ENCODE data around the gene SCUBE3. TPM values are rescaled to one million over a fixed set of nuclear protein-coding genes. Genes with fewer than 3 reads are reported as not detected.

Gene SCUBE3
- polyA plus RNA-seq, 6 donors from 2014 or later, result 0.10 to 0.43 (median 0.25) TPM; not detected in 1

DNA sequence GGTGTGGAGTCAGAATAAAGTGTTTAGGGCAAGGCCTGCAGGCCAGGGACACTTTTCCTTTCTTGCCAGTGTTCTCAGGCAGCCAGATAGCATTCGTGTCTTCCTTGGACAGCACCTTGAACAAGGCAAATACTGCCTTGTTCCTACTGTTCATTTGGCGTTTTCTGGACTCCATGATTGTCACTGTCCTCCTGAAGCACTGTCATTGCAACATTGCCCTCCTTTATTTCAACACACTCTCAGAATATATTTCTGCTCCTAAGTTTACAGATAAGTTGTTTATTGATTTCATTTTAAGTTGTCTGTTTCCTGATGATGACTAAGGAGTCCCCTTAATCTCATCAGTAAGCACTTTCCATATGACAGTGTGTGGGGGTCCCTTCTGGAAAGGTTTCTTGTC, 68.7 kb downstream of the SCUBE3 start:
- Mint-ChIP-seq H3K27me3 (no peaks in the 10 kb centered on the region), H3K27ac (no peak overlapping the region), H3K36me3 (peaks cover 15 to 34% of the 10 kb centered on the region in 2 donors), H3K9me3 (no peaks in the 10 kb centered on the region), H3K4me1 (peaks cover 2 to 11% (median 5%) of the 10 kb centered on the region in 3 donors), H3K4me3 (no peak overlapping the region)
- ATAC-seq (ENCODE audit: low read depth in 2 of 2) (no peak), DNase-seq (no peak)

DNA sequence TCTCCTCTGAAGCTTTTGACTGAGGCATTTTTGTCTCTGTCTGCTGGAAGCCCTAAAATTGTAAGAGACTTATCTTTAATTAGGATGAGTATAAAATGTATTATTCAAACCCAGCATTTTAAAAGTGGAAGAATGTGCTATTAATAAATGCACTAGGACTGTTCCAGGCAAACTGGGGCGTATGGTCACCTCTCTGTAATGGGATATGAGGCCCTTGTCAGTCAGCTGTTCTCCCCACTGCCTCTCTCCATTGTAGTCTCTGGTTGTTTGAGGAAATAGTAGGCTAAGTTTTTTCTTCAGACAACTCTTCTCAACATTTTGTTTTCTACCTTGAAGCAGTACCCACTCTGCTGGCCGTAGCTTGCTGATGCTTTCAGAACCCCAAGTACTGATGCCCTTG, 69.6 kb downstream of the SCUBE3 start:
- peaks cover 2 to 11% (median 5%) of the 10 kb centered on the region in 3 donors for H3K4me1 Mint-ChIP-seq
- H3K27ac Mint-ChIP-seq, result no peak overlapping the region
- no peak overlapping the region for H3K4me3 Mint-ChIP-seq
- ATAC-seq (ENCODE audit: low read depth in 2 of 2) (no peak), DNase-seq (no peak)
- no peaks in the 10 kb centered on the region for H3K27me3 Mint-ChIP-seq
- H3K36me3 Mint-ChIP-seq, result peaks cover 15 to 34% of the 10 kb centered on the region in 2 donors
- H3K9me3 Mint-ChIP-seq, result no peaks in the 10 kb centered on the region

DNA sequence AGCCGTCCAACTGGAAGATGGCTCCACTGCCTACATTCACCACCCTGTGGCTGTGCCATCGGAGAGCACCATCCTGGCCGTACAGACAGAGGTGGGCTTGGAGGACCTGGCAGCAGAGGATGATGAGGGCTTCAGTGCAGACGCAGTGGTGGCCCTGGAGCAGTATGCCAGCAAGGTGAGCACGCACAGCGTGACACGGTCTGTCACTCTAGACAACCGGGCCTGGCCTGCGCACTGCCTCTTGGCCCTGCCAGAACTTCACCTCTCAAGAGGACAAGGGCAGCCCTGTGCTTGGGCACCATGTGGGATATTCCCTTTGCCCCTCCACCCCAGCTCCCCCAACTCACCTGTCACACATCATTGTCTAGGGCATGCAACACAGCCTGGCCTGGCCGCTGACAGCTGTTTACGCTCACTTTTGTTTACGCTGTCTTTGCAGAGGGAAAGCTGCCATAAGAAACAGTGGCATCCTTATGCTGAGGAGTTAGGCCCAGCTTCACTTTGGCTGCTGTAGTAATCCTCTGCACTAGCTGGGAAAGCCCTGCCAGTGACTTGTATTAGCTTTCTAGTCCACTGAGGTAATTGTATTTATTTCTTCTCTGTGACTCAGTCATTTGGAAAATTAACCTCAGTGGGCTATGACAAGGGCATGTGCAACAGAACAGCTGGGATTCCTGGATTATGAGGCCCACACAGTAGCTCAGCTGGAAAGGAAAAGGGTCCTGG, 74.1 kb downstream of the SCUBE3 start:
- ATAC-seq (ENCODE audit: low read depth in 2 of 2), result no peak
- H3K27ac Mint-ChIP-seq, result peak overlapping the region in 1 of 6 donors; percentile 42
- no peak overlapping the region for H3K4me3 Mint-ChIP-seq
- no peaks in the 10 kb centered on the region for H3K9me3 Mint-ChIP-seq
- H3K27me3 Mint-ChIP-seq, result no peaks in the 10 kb centered on the region
- DNase-seq, result no peak
- H3K36me3 Mint-ChIP-seq, result peaks cover 19 to 49% of the 10 kb centered on the region in 2 donors
- peaks cover 13 to 16% (median 15%) of the 10 kb centered on the region in 3 donors for H3K4me1 Mint-ChIP-seq

DNA sequence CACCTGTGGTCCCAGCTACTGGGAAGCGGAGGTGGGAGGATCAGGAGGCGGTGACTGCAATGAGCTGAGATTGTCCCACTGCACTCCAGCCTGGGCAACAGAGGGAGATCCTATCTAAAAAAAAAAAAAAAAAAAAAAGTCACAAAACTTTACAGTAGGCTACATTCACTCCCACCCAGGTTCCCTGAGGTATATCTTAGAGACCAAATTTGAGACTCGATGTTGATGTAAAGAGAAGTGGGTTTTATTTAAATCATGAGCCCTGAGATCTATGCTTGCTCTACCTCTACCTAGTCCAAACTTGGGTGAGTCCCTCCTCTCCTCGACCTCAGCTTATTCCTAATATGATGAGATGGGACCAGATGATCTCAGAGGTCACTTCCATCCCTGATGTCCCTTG, 75.1 kb downstream of the SCUBE3 start:
- Mint-ChIP-seq H3K27ac (peak overlapping the region in 1 of 6 donors; percentile 60), H3K9me3 (no peaks in the 10 kb centered on the region), H3K36me3 (peaks cover 14 to 42% of the 10 kb centered on the region in 2 donors), H3K27me3 (no peaks in the 10 kb centered on the region), H3K4me3 (no peak overlapping the region), H3K4me1 (peaks cover 13 to 16% (median 15%) of the 10 kb centered on the region in 3 donors)
- DNase-seq (no peak), ATAC-seq (ENCODE audit: low read depth in 2 of 2) (no peak)

DNA sequence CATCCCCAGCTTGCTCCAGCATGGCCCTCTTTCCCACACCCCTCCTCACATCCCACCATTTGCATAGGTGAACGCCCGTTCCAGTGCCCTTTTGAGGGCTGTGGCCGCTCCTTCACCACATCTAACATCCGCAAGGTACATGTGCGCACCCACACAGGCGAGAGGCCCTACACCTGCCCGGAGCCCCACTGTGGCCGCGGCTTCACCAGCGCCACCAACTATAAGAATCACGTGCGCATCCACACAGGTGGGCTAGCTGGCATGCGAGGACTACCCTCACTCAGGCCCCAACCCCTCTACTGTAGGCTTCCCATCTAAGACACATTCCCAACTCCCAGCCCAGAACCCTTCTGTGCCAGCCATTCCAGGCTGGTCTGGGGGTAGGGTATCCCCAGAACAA, 77.7 kb downstream of the SCUBE3 start:
- H3K36me3 Mint-ChIP-seq, result peaks cover 20 to 33% of the 10 kb centered on the region in 2 donors
- no peaks in the 10 kb centered on the region for H3K27me3 Mint-ChIP-seq
- H3K9me3 Mint-ChIP-seq, result no peaks in the 10 kb centered on the region
- H3K4me3 Mint-ChIP-seq, result no peak overlapping the region
- peaks cover 15 to 22% (median 20%) of the 10 kb centered on the region in 3 donors for H3K4me1 Mint-ChIP-seq
- H3K27ac Mint-ChIP-seq, result no peak overlapping the region
- ATAC-seq (ENCODE audit: low read depth in 2 of 2) (no peak), DNase-seq (no peak)

DNA sequence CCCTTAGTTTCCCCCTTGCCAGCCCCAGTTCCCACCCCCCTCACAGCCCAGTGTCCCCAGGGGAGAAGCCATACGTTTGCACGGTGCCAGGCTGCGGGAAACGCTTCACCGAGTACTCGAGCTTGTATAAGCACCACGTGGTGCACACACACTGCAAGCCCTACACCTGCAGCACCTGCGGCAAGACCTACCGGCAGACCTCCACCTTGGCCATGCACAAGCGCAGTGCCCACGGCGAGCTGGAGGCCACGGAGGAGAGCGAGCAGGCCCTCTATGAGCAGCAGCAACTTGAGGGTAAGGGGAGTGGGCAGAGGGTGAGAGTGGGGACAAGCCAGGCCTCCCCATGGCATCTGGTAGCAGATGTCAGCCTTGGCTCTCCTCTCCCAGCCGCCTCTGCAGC, 78.7 kb downstream of the SCUBE3 start:
- no peak overlapping the region for H3K4me3 Mint-ChIP-seq
- DNase-seq (no peak), ATAC-seq (ENCODE audit: low read depth in 2 of 2) (peak; percentile 38 to 59)
- H3K27ac Mint-ChIP-seq, result peak overlapping the region in 2 of 6 donors; percentile 0 to 55
- H3K9me3 Mint-ChIP-seq, result no peaks in the 10 kb centered on the region
- peaks cover 20 to 25% of the 10 kb centered on the region in 2 donors for H3K36me3 Mint-ChIP-seq
- H3K4me1 Mint-ChIP-seq, result peaks cover 17 to 21% (median 18%) of the 10 kb centered on the region in 3 donors
- no peaks in the 10 kb centered on the region for H3K27me3 Mint-ChIP-seq

DNA sequence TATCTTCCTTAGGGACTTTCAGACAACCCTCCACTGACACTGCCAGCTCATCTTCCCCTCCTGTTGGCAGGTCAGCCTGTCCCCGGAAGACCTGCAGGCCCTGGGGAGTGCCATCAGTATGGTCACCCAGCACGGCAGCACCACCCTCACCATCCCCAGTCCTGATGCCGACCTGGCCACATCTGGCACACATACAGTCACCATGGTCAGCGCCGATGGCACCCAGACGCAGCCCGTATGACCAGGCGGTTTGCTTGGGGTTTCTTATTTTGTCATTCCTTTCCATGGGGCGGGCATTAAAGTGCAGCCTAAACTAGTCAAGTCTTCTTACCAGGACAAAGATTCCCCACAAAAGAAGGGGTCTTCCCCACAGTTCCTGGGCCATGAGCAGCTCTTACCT, 79.9 kb downstream of the SCUBE3 start:
- no peaks in the 10 kb centered on the region for H3K9me3 Mint-ChIP-seq
- DNase-seq (no peak), ATAC-seq (ENCODE audit: low read depth in 2 of 2) (no peak)
- peaks cover 22 to 24% (median 24%) of the 10 kb centered on the region in 3 donors for H3K4me1 Mint-ChIP-seq
- H3K4me3 Mint-ChIP-seq, result peak overlapping the region in 1 of 8 donors; percentile 23
- H3K36me3 Mint-ChIP-seq, result peaks cover 20 to 25% of the 10 kb centered on the region in 2 donors
- H3K27ac Mint-ChIP-seq, result no peak overlapping the region
- H3K27me3 Mint-ChIP-seq, result no peaks in the 10 kb centered on the region

DNA sequence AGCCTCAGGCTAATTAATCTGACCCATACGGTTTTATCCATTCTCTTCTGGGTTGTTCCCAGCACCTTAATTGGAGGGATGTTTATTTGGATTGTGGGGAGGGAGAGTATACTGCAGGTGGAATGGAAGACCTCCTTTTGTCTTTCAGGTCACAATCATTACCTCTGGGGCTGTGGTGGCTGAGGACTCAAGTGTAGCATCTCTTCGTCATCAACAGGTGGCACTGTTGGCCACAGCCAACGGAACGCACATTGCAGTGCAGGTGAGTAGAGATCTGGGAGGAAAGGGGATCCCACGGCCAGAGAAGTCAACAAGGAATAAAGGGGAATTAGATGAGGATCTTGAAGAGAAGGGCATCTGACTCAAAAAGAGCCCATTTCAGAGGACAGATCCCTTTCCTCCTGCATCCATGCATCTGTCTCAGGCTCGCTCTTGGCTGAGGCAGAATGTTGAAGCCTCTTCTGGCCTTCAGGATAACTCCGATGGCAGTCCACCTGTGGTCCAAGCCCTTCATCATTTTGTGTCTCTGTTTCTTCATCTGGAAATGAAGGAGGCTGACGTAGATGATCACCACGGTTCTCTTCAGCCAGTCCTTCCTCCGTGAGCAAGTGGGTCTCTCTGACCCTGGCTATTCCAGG, 80.7 kb downstream of the SCUBE3 start:
- H3K27ac Mint-ChIP-seq, result peak overlapping the region in 1 of 6 donors; percentile 63
- H3K36me3 Mint-ChIP-seq, result peaks cover 14 to 25% of the 10 kb centered on the region in 2 donors
- H3K27me3 Mint-ChIP-seq, result no peaks in the 10 kb centered on the region
- H3K9me3 Mint-ChIP-seq, result no peaks in the 10 kb centered on the region
- H3K4me1 Mint-ChIP-seq, result peaks cover 30 to 32% (median 32%) of the 10 kb centered on the region in 3 donors
- peak; percentile 15 to 23 for ATAC-seq (ENCODE audit: low read depth in 2 of 2)
- DNase-seq, result peak; percentile 48
- H3K4me3 Mint-ChIP-seq, result peak overlapping the region in 1 of 8 donors; percentile 60

DNA sequence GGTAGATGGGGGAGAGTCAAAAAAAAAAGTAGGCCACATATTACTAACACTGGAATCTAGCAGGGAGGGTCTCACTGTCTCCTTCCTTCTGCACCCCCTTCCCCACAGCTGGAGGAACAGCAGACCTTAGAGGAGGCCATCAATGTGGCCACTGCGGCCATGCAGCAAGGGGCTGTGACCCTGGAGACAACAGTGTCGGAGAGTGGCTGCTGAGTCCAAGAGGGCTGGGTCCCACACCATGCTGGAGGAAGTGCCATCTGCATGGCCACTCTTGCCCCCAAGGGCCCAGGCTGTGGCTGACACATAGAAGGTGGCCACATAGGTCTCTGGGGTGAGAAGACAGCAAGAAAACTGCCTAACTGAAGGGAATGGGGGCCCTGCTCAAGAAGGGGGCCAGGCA, 81.3 kb downstream of the SCUBE3 start:
- no peak for ATAC-seq (ENCODE audit: low read depth in 2 of 2)
- H3K9me3 Mint-ChIP-seq, result no peaks in the 10 kb centered on the region
- H3K4me3 Mint-ChIP-seq, result no peak overlapping the region
- no peak for DNase-seq
- H3K27me3 Mint-ChIP-seq, result no peaks in the 10 kb centered on the region
- peaks cover 35 to 38% (median 38%) of the 10 kb centered on the region in 3 donors for H3K4me1 Mint-ChIP-seq
- peak overlapping the region in 1 of 6 donors; percentile 85 for H3K27ac Mint-ChIP-seq
- H3K36me3 Mint-ChIP-seq, result peaks cover 14 to 20% of the 10 kb centered on the region in 2 donors

DNA sequence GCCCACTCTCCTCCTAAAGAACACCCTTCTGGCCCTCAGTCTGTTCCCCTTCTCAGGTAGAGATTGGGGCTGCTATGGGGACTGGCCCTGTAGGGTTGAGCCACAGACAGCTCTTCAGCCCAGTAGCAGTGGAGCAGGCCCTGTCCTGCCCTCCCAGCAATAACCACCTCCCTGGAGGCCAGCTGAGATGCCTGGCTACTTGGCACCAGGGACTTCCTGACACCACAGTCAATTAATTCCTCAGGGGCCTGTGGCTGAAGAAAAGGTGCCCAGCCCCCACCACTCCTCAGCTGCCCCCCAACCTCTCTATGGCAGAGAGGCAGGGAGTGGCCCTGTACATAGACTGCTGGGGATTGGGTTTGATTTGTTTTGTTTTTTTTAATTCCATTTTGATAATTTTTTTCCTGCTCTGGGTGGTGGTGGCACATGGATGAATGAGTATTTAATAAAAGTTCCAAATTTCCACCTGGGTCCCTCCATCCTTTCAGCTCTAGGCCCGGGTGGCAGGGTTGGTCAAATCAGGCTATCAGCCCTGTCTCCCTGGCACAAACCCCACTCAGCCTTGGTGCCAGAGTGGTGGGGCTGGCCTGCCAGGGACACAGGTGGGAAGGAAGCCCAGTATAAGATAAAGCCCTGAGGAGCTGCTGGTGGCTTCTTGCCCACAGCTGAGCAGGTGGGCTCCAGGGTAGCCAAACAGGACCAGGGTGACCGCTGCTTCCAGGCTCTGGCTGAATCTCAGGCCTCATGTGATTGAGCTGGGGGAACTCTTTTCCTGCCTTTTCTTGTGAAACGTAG, 82.0 kb downstream of the SCUBE3 start:
- peak overlapping the region in 1 of 6 donors; percentile 57 for H3K27ac Mint-ChIP-seq
- H3K4me3 Mint-ChIP-seq, result no peak overlapping the region

DNA sequence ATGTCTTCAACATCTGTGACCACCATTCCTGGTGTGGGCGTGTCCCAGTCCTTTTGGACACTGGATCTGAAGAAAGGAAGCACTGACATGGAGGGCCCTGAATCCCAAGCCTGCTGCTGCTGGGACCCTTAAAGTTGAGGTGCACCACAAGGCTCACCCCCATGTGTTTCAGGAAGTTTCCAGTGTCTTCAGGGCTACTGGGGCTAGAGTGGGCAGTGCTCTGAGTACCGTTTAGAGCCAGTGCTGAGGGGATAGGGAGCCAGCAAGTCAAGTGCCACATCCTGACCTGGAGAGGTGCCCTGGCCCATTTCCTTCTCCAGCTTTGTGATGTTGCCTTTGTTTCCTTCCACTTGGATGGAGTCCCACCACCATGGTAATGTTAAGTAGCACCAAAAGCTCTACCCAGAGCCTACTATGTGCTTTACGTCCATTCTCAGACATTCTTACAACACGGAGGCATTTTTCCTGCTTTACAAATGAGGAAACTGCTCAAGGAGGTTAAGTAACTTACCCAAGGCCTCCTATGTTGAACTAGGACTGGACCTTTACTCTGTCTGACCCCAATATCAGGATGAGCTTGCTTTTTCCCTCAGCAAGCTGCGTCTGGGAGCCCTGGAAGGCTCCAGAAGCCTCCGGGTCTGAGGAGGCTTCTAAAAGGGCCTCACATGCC, 83.3 kb downstream of the SCUBE3 start:
- Mint-ChIP-seq H3K27ac (peak overlapping the region in 5 of 6 donors; percentile 69 to 99 (median 74)), H3K9me3 (no peaks in the 10 kb centered on the region), H3K27me3 (no peaks in the 10 kb centered on the region), H3K36me3 (peaks cover 7% of the 10 kb centered on the region in 2 donors), H3K4me3 (peak overlapping the region; percentile 70 to 93 (median 84)), H3K4me1 (peaks cover 43 to 53% (median 52%) of the 10 kb centered on the region in 3 donors)
- ATAC-seq (ENCODE audit: low read depth in 2 of 2), result no peak
- DNase-seq, result no peak

More for the DNA sequence above, 82.0 kb downstream of the SCUBE3 start:
- Mint-ChIP-seq H3K36me3 (peaks cover 14 to 16% of the 10 kb centered on the region in 2 donors), H3K9me3 (no peaks in the 10 kb centered on the region), H3K4me1 (peaks cover 41 to 45% (median 45%) of the 10 kb centered on the region in 3 donors), H3K27me3 (no peaks in the 10 kb centered on the region)
- DNase-seq (no peak), ATAC-seq (ENCODE audit: low read depth in 2 of 2) (no peak)

DNA sequence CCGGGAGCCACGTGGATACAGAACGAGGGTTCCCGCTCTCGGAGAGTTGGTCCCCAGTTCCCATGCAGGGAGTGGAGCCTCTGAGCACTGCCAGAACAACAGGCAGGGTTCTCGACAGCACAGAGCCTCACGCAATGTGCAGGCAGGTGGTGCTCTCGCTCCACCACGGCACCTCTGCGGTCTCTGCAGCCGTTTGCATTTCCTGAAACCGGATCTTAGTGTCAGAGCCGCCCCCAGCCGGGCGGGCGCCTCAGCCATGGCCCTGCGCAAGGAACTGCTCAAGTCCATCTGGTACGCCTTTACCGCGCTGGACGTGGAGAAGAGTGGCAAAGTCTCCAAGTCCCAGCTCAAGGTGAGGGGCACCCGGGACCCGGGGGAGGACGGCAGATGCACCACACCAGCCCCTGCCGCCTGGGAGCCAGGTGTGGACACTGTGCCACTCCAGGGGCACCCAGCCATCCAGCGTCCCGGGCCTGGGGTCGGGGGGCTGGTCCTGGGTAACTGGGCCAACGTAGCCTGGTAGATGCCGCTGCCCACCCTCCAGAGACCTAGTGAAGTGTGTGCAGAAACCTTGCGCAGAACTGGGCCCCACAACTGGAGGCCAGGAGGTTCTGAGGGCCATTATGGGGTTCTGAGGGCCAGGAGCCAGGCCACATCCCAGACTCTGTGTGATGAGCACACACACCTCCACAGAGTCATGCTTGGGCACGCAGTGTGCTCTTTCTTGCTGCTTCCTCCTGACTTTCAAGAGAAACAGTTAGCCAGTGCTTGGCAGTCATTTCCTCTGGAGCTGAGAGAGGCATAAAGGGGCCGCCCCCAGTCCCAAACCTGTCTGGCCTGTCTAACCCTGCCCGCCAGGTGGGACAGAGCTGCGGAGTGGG, 84.1 kb downstream of the SCUBE3 start, which contains the start of gene DEF6:
Gene DEF6, plus strand, starts transcription at position 218 of the 881 bp plus-strand sequence. Its CDS starts 39 bp downstream, at position 257.
- Mint-ChIP-seq H3K27ac (peak within 1 kb of the TSS; percentile 74 to 99 (median 94)), H3K36me3 (peaks cover 6 to 7% of the 10 kb centered on the region in 2 donors), H3K9me3 (no peaks in the 10 kb centered on the region), H3K27me3 (no peaks in the 10 kb centered on the region), H3K4me1 (peaks cover 41 to 54% (median 51%) of the 10 kb centered on the region in 3 donors), H3K4me3 (peak within 1 kb of the TSS; percentile 70 to 93 (median 84))
- peak; percentile 85 to 86 for ATAC-seq (ENCODE audit: low read depth in 2 of 2)
- DNase-seq, result peak; percentile 84

Measured in naive B cell (primary cell).